ENCODE measurements around the gene EFR3B. TPM values are rescaled to one million over a fixed set of nuclear protein-coding genes. Genes with fewer than 3 reads are reported as not detected.

Gene EFR3B
- total RNA-seq, 4 donors from 2014 or later, result 0.66 to 2.0 (median 1.0) TPM

- no peak for TF ChIP-seq CTCF (IDR thresholded peaks at IDR 0.05; ENCODE audit: low read depth)
Measured at GRCh38 chr2:25098056-25098455, 56.2 kb downstream of the EFR3B start.

GRCh38 chr2:25098670-25099486 is 57.0 kb downstream of the EFR3B start:
- no peak for TF ChIP-seq CTCF (IDR thresholded peaks at IDR 0.05; ENCODE audit: low read depth)

DNA sequence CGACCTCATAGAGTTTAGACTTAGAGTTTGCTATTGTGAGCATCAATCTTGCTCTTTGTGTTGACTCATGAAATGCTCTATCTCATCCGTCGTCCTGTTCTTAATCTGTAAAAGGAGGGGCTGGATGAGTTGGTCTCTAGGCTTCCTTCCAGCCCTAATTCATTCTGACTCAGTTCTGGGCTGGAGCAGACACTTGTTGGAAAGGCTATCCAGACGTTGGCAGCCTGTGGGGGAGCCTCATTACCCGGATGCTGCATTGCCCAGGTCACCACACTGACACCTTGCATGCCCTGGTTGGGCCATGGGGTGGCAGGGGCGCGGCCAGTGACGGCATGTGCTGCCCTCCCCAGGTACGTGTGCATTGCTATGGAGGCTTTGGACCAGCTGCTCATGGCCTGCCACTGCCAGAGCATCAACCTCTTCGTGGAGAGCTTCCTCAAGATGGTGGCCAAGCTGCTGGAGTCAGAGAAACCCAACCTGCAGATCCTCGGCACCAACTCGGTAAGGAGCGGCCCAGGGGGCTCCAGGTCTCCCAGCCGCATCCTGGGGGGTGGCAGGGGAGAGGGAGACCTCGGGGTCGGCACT is 61.5 kb downstream of the EFR3B start:
- no peak for TF ChIP-seq CTCF (IDR thresholded peaks at IDR 0.05; ENCODE audit: low read depth)

DNA sequence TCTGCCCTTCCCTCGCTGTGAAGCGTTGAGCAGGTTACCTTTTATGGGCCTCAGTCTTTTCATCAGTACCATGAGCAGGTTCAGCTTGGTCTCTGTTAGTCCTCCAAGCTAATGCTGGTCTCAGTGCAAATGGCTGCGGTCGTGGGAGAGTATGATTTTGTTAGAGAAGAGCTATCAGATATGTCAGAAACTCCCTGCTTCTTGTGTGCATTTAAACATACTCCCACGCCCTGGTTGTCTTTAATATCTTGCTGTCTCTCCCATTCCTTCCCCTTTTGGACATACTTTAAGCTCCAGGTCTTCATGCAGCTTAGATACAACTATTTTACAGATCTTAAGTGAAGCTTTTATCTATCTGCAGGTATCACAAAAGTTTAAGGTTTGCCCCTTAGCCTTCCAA is 62.9 kb downstream of the EFR3B start:
- no peak for TF ChIP-seq CTCF (IDR thresholded peaks at IDR 0.05; ENCODE audit: low read depth)

GRCh38 chr2:25105336-25106085 is 63.6 kb downstream of the EFR3B start:
- no peak for TF ChIP-seq CTCF (IDR thresholded peaks at IDR 0.05; ENCODE audit: low read depth)

GRCh38 chr2:25109822-25110221 is 67.9 kb downstream of the EFR3B start:
- no peak for TF ChIP-seq CTCF (IDR thresholded peaks at IDR 0.05; ENCODE audit: low read depth)

DNA sequence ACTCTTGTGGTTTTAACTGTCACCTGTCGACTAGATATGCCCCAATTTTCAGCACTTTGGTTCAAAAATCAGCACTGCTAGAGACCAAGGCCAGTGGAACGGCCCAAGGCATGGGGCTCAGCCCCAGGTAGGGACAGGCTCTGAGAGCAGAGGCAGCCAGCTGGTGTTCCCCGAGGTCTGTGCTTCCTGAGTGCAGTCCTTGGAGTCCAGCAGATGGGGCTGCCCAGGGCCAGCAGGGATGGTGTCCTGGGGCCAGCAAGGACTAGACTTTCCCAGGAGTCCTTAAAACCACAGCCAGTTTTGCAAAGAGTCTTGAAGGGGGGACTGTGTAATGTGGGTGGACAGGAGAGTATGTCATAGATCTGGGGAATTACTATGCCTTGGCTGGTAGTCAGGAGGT is 70.2 kb downstream of the EFR3B start:
- no peak for TF ChIP-seq CTCF (IDR thresholded peaks at IDR 0.05; ENCODE audit: low read depth)

Data from subcutaneous adipose tissue (tissue), 4 donors.